Posterior vena cava (tissue), 2 donors: ENCODE results near the gene HOGA1. TPM values are rescaled to one million over a fixed set of nuclear protein-coding genes. Genes with fewer than 3 reads are reported as not detected.
"Not testable (repeated sequence)": the region's sequence is repeated elsewhere in the genome, so short reads cannot be mapped to it uniquely, and the experiment has no call there.

ENCODE experiments used
- DNase-seq: peaks from one replicate; pipeline ENCODE4 v3.0.0-alpha.2; 2020; ENCODE audit warnings: low spot score
- intact Hi-C, 2 donors: fragments of 100-400 bp; cut with DNase I; formaldehyde crosslinking; loops; one replicate each; pipeline versions ENCODE4 v1.14.1 to v1.14.2; 2022 to 2023
- total RNA-seq, 2 donors: library from RNA; stranded (reverse); fragmentation: NEBNext Ultra II Directional; extraction: Animal tissue kit (Norgen Biotek cat#: 25700); gene quantifications; one replicate each; pipeline ENCODE4 v1.2.1, GENCODE V29; 2021
- donor health status: DM: yes; HTN: yes; CAD: no.
- donor health status: DM: yes; HTN: yes; CAD: no.

The HOGA1 gene
- total RNA-seq, 2 donors from 2014 or later, result 1.5 to 4.1 TPM

DNA sequence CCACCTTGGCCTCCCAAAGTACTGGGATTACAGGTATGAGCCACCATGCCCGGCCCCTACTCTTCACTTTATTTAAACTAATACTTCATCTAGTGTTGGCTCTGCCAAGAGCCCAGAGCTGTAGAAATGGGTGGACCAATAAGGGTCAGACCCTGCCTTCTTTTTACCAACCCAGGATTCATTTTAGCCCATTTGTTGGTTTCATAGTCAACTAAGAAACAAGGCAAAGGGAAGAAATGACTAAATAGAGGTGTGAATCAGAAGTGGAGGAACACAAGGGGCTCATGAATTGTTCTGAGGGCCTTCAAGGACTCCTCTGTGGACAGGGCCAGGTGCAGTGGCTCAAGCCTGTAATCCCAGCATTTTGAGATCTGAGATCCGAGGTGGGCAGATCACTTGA, 10.5 kb upstream of the HOGA1 start:
- peak; percentile 36 for DNase-seq
- intact Hi-C loops, result loop anchor here (2.0 to 5.0 kb wide), 2 partner anchors 37 to 39 kb away; no protein-coding TSS in a partner anchor

DNA sequence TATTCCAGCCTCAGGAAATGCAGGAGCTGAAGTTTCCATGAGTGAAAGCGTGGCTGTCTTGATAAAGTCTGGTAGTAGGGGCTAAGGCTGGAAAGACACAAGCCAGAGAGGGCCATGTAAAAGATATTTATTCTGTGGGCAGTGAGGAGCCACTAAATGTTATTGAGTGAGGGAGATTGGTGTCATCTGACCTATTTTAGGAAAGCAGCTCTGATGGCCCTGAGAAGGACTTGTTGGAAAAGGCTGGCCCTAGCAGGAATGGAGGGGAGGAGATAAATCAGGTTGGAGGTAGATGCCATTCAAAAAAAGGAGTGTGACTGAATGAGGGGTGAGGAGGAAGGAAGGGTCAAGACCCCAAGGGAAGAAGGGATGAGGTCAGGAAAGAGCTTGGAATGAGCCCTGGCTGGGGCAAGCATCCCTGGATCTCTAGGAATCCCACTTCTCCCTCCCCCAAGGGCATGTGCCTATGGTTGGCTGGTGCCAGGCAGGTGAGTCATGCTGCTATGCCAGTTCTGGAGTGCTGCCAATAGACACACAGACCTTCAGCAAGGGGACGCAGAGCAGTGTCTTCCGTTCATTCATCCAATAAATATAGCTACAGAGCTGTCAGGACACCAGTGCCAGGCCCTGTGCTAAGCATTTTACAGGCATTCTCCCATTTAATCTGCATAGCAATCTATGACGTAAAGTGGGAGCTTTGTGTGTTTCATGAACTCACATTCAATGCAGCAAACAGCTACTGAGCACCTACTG, 9.6 kb upstream of the HOGA1 start:
- peak; percentile 77 for DNase-seq
- intact Hi-C loops, result loop anchor here in 1 of 2 donors (5.0 kb wide), 1 partner anchor 38 kb away; no protein-coding TSS in a partner anchor

DNA sequence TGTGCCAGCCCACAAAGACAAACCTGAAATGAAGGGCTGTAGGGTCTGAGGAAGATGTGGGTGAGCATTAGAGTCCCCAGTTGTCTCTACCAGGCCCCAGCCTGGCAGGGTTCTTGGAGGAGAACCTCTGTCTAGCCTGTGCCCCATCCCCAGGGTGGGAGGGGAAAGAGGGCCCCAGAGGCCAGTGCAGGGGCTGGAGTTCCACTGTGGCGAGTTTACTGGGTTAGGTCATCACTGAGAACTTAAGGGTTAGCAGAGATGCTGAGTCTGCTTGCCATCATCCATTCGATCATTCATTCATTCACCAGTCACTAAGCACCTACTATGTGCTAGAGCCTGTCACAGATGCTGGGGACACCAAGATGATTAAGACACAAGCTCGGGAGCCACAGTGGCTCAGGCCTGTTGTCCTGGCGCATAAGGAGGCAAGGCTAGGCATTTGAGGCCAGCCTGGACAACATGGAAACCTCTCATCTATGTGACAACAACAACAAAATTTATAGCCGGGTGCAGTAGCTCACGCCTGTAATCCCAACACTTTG, 9.0 kb upstream of the HOGA1 start:
- intact Hi-C loops, result no loop called here
- DNase-seq, result peak; percentile 49

DNA sequence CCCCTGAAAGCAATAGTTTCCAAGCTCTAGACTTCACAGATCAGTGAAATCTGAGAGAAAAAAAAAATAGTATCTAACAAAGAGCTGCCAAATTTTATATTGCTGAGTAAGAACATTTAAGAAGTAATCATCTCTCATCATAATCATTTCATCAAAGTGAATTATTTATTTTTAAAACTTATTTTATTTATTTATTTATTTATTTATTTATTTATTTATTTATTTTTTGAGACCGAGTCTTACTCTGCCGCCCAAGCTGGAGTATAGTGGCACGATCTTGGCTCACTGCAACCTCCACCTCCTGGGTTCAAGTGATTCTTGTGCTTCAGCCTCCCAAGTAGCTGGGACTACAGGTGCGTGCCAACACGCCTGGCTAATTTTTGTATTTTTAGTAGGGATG, 7.7 kb upstream of the HOGA1 start:
- DNase-seq, intact Hi-C loops: not testable (repeated sequence)

DNA sequence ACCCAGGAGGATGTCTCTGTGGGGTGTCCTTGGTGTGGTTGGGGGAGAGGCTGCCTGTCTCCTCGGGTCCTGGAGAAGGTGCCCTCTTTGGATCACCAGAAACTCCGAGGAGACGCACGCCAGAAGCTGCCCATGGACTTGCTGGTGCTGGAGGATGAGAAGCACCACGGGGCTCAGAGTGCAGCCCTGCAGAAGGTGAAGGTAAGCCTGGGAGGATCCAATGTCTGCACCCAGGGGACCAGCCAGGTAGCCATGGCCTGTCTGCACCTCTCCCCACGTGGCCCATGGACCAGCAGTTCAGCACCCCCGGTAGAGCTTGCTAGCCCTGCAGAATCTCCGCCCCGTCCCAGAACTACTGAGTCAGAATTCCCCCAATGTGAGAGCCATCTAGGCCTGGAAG, 6.5 kb upstream of the HOGA1 start:
- intact Hi-C loops, result no loop called here
- peak; percentile 70 for DNase-seq

DNA sequence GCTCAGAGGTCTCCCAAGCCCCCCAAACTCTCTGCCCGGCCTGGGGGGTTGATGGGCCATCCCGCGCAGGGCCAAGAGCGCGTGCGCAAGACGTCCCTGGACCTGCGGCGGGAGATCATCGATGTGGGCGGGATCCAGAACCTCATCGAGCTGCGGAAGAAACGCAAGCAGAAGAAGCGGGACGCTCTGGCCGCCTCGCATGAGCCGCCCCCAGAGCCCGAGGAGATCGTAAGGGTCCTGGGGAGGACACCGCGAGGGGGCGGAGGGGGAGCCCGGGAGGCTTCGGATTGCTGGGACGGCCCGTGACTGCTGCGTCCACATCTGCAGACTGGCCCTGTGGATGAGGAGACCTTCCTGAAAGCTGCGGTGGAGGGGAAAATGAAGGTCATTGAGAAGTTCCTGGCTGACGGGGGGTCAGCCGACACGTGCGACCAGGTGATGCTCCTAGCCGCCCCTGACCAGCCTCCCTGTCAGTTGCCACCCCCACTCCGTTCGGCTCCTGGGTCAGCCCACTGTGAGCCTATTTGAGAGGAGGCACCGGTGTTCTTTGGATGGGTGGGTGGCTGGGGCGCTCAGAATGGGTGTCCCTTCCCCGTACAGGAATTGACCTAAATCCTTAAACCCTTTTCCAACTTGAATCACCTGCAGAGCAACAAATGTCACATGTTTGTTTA, 5.9 kb upstream of the HOGA1 start:
- DNase-seq, result peak; percentile 75
- intact Hi-C loops, result no loop called here

DNA sequence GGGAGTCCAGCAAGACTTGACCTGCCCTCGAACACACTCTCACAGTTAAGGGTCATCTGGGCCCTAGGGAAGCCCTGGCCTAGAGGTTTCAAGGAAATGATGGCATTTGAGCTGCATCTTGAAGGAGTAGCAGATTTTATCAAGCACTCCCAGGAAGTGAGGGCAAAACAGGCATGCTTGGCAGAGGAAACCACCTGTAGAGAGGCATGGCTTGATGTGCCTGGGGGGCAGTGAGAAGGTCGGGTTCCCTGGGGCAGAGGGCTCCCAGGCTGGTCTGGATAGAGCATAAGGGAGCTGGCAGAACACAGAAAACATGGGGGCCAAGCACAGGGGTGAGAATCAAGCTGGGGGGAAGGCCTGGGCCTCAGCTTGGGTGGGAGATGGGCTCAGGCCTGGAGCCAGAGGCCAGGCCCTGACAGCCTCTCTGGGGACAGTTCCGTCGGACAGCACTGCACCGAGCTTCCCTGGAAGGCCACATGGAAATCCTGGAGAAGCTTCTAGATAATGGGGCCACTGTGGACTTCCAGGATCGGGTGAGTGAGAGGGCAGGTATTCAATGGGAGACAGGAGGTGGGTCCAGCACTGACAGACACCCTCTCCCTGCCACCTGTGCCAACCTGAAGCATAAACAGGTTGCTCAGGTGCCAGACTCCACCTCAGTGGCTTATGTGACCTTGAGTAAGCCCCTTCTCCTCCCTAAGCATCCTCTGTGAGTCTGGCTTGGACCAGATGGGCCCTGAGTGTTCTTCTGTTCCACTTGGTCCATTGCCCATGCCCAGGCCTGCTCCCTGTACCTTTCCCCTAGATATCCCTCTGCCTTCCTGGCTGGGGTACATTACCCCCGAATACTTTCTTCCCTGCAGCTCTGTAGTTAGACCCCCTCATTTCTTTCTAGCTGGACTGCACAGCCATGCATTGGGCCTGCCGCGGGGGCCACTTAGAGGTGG, 3.5 kb upstream of the HOGA1 start:
- DNase-seq, result peak; percentile 74
- intact Hi-C loops, result no loop called here

DNA sequence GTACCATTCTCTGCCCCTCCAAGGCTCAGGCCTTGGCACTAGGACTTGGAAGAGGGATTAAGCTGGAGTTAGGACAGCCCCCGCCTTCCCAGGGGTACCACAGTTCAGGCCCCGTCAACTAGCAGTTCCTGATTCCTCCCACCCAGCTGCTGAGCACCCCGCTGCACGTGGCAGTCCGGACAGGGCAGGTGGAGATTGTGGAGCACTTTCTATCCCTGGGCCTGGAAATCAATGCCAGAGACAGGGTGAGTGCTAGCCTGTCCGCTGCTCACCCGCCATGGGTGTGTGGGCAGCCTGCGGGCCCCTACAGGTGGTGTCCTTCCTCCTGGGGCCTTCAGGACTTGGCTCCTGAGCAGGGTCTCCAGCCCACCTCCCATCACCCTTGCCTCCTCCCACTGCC, 2.0 kb upstream of the HOGA1 start:
- peak; percentile 62 for DNase-seq

DNA sequence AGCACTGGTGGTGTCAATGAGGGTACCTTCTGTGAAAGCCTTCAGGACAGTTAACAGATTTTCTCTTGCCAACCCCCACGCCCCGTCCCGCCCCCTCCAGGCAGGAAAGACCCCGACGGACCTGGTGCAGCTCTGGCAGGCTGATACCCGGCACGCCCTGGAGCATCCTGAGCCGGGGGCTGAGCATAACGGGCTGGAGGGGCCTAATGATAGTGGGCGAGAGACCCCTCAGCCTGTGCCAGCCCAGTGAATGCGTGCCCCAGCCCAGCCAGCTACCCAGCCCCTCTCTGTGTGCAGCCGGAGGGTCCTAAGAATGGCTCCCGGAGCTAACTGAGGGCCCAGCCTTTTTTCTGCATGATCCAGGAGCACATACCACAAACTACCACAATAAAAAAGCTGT, 713 bp upstream of the HOGA1 start:
- intact Hi-C loops, result no loop called here
- DNase-seq, result peak; percentile 69

More for the DNA sequence above, 2.0 kb upstream of the HOGA1 start:
- intact Hi-C loops, result no loop called here

DNA sequence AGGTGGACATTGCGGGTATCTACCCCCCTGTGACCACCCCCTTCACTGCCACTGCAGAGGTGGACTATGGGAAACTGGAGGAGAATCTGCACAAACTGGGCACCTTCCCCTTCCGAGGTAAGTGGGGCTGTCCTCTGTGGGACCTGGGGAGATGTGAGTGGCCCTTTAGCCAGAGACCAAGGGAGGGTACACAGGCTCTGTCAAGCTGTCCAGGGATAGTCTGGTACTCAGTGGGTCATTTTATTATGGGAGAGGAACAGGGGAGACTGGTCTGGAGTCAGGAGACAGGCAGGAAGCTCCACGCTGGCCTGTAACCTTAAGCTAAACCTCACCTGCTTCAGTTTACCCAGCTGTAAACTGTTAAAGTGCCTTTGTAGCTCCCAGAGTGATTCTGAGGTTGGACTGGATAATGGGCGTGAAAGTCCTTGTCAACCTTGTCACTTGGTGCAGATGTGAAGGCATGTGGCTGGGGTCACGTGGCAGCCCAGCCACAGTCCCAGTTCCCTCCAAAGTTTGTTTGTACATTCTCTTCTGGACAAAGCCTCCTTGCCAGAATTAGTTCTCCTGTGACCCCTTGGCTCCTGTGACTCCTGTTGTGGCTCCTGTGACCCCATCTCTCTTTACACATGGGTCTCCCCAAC, 729 bp downstream of the HOGA1 start:
- DNase-seq, result peak; percentile 35

DNA sequence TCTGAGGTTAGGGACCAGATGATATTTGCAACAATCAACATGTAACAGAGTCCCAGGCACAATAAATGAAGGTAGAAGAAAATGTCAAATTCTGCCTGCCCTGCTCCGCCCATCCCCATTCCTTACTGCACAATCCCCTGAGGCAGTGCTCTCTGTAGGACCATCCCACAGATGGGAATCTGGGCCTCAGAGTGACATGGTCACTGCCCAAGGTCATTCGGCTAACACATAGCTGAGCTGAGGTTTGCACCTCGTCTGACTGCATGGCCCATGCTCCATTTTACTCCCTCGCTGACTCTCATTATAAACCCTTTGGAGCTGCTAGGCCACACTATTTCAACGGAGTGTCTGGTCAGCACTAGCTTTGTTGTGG, 1.2 kb downstream of the HOGA1 start:
- no peak for DNase-seq
- intact Hi-C loops, result no loop called here

More for the DNA sequence above, 729 bp downstream of the HOGA1 start:
- intact Hi-C loops, result no loop called here

DNA sequence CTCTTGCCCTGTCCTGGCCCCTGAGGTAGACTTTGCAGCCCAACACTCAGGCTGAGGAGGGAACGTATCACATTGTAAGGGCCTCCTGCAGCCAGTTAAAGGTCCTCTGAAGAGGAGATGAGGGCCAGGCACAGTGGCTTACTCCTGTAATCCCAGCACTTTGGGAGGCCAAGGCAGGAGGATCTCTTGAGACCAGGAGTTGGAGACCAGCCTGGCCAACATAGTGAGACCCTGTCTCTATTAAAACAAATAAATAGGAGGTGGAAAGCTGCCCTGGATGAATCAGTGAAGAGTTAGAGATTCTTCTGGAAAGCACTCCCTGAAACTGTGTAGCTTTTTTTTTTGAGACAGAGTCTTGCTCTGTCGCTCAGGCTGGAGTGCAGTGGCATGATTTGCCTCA, 3.0 kb downstream of the HOGA1 start:
- intact Hi-C loops, result no loop called here
- no peak for DNase-seq

DNA sequence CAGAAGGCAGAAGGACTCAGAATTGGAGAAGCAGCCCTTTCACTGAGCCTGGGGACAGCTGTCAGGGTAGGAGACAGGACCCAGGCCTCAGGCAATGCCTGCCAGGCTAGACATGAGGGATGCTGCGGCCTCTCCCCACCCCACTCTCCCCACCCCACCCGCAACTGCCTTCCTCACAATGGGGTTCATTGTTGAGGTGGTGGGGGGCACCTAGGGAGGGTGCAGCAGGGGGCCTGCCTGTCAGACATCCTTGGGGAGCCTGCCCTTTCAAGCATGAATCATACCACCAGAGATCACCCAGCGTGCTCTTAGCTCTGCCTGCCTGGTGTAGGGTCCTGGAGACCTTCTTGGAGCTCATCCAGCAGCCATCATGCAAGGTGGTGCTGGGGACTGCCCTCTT, 5.3 kb downstream of the HOGA1 start, which contains the start of gene C10orf62:
TSS of gene C10orf62 (plus strand) at position 243 of the 400 bp plus-strand sequence. CDS start 177 bp downstream, outside the sequence.
- intact Hi-C loops, result no loop called here

DNA sequence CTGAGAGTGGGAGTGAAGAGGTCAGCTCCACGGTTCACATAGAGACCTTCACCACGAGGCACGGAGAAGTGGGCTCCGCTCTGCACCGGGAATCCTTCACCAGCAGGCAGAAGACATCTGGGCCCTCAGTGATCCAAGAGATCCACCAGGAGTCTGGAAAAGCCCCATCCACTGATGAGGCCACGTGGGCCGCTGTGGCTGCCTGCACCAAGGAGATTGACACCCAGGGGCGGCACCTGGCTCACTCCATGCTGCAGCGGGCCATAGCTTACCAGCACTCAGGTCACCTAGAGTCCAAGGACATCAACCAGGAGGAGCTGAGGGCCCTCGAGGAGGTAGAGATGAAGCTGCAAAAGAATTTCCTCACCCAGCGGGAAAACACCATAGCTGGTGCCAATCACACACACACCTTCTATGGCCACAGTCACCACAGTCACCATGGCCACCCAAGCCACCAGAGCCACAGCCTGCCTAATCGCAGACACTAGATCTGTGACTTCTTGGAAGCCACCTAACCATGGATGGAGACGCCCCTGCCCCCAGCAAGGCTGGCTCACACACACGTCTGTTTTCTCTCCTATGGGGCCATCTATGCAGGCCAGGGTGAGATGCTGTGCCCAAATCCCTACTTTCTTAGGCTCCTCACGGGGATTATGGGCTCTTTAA, 6.0 kb downstream of the HOGA1 start:
- intact Hi-C loops, result no loop called here
- DNase-seq, result no peak

More for the DNA sequence above, 5.3 kb downstream of the HOGA1 start, which contains the start of gene C10orf62:
- no peak for DNase-seq

DNA sequence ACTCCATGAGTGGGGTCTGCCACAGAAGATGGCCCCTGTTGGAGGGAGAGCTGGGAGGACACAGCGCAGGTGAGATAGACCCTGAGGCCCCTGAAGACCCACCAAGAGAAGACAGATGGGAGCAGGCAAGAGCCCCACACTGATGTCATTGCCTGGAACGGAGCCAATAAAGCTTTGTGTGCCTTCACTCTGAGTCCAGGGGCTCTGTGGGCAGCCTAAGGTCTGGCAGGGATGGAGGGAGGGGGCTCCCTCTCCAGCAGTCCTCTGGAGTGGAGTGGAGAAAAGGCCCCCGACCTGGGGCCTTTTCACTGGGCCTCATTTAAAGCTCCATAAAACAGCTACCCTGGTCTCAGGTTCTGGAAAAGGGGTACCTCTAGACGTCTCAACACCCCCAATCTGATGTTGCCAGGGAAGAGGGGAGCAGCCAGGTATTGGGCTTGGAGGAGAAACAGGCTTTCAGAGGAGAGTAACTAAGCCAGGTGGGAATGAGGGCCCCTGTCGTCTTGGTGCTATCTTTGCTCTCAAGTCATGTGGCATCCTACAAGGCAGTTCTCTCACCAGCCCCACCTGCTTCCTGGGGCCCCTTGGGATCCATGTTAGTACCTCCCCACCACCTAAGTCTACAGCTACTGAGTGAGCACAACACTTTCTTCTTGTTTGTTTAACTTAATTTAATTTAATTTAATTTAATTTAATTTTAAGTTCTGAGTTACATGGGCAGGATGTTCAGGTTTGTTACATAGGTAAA, 6.7 kb downstream of the HOGA1 start:
- intact Hi-C loops, result no loop called here
- no peak for DNase-seq

DNA sequence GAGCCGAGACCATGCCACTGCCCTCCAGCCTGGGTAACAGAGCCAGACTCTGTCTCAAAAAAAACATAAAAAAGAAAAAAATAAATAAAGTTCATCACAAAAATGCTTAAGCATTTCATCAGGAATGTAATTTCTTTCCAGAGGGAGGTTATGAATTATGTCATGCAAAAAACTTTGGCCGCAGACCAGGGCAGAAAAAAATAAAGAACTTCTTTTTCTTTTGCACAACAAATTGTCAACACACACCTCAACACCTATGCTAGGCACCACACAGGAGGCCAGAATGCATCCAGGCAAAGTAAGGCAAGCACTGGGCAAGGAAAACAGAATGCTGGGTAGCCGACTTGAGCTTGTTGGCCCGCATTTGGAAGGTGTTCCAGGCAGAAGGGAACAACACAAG, 9.2 kb downstream of the HOGA1 start:
- no peak for DNase-seq
- intact Hi-C loops, result no loop called here
